Stimulated activated CD4-positive, alpha-beta T cell treated with anti-CD3 and anti-CD28 coated beads, Interleukin-12 subunit alpha, Interleukin-12 subunit beta, amount 100 ng/mL, for 24 hours (primary cell): ENCODE data around the gene CHRNB4.
"Not testable (repeated sequence)": the region's sequence is repeated elsewhere in the genome, so short reads cannot be mapped to it uniquely, and the experiment has no call there.

Experiments
- DNase-seq, 2 experiments: peaks; one replicate each; pipeline ENCODE4 v3.0.0-alpha.2; 2020; ENCODE audit warnings: low read depth in 2 of 2

CHRNB4 gene

GRCh38 chr15:78617516-78617915, 23.5 kb downstream of the CHRNB4 start:
- no peak for DNase-seq

- DNase-seq = no peak
These were observed 23.9 kb downstream of the CHRNB4 start for GRCh38 chr15:78617076-78617475.

- no peak for DNase-seq
These were observed 24.5 kb downstream of the CHRNB4 start for GRCh38 chr15:78616506-78616905.

GRCh38 chr15:78615151-78615589, 25.8 kb downstream of the CHRNB4 start:
- no peak for DNase-seq

- DNase-seq = no peak
These were observed 27.0 kb downstream of the CHRNB4 start for GRCh38 chr15:78614021-78614420.

GRCh38 chr15:78609551-78609950, 31.5 kb downstream of the CHRNB4 start:
- DNase-seq = not testable (repeated sequence)

- DNase-seq = no peak
These were observed 35.3 kb downstream of the CHRNB4 start for GRCh38 chr15:78605680-78606079.

GRCh38 chr15:78605201-78605600, 35.8 kb downstream of the CHRNB4 start:
- DNase-seq = no peak

- no peak for DNase-seq
These were observed 36.6 kb downstream of the CHRNB4 start for GRCh38 chr15:78604420-78604819.

- DNase-seq = no peak
These were observed 37.5 kb downstream of the CHRNB4 start for GRCh38 chr15:78603467-78603866.

GRCh38 chr15:78599189-78599588, 41.8 kb downstream of the CHRNB4 start:
- DNase-seq = no peak

- no peak for DNase-seq
These were observed 42.7 kb downstream of the CHRNB4 start for GRCh38 chr15:78598348-78598747.

GRCh38 chr15:78597583-78597982, 43.4 kb downstream of the CHRNB4 start:
- no peak for DNase-seq

- no peak for DNase-seq
These were observed 66.1 kb downstream of the CHRNB4 start for GRCh38 chr15:78574944-78575343.
